ENCODE results near the gene HTR3D.

DNA sequence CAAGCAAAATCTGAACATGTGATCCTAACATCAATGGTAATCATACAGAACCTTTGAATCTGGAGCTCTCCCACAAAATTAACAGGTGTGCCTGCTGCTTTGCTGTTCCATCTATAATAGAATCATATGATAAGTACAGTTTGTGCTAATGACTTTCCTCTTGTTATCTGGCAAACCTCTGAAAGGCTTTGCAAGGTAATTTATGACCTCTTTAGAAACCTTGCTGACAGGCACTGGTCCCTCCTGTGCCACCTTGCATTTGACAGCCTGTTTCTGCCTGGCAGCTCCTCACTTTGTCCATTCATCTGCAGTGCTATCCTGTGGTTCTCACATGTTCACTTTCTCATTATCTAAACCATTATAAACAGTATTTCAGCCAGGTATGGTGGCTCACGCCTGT is 11.1 kb downstream of the HTR3D start:
- TF ChIP-seq BCL11A (IDR thresholded peaks at IDR 0.05; ENCODE audit: low read depth, low read length) (no peak), POLR2A (IDR thresholded peaks at IDR 0.05; ENCODE audit: low read depth, low read length) (no peak), JUND (IDR thresholded peaks at IDR 0.05; ENCODE audit: low read depth, low read length) (no peak), ZBTB40 (IDR thresholded peaks at IDR 0.05; ENCODE audit: borderline replicate concordance) (no peak), CHD1 (IDR thresholded peaks at IDR 0.05; ENCODE audit: low read depth, low read length) (no peak), PBX3 (IDR thresholded peaks at IDR 0.05; ENCODE audit: insufficient replicate concordance, low read depth, low read length) (no peak), CTCF (IDR thresholded peaks at IDR 0.05 in 2 of 3, conservative IDR thresholded peaks at IDR 0.05 in 1 of 3; ENCODE audit: control insufficient read depth in 2 of 3, extremely low read depth in 1 of 3, insufficient read depth in 1 of 3, low read depth in 3 of 3, low read length in 3 of 3) (no peak)
